HG03469 (cell line): Measurements from ENCODE around the gene THOC6.

Experiments used
- ATAC-seq: cut with Tn5 transposase; IDR thresholded peaks from one replicate; pipeline ENCODE4 v1.9.1; 2021; ENCODE audit warnings: mild to moderate bottlenecking, moderate library complexity, moderate number of reproducible peaks; ENCODE audit not compliant: unreplicated experiment

Gene THOC6

DNA sequence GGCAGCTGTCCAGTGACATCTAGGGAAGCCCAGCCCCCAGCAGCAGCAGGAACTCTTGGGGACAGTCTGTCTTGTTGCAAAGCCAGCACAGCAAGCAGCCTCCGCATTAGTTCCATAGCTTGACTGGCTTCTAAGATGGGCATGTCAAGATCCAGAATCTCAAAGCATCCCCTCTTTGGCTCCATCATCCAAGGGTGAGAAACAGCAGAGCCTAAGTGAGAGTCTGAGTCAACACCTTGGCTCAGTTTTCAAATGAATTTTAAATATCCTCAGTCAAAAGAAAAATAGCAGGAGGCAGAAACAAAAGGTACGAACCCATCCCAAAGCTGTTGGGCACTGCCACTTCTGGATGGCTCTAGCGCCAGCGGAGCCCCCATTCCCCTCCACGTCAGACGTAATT, 8.9 kb upstream of the THOC6 start:
- no peak for ATAC-seq

GRCh38 chr16:3015865-3016521, 7.8 kb upstream of the THOC6 start:
- no peak for ATAC-seq

- no peak for ATAC-seq
Observed at GRCh38 chr16:3017344-3017743, 6.5 kb upstream of the THOC6 start.

DNA sequence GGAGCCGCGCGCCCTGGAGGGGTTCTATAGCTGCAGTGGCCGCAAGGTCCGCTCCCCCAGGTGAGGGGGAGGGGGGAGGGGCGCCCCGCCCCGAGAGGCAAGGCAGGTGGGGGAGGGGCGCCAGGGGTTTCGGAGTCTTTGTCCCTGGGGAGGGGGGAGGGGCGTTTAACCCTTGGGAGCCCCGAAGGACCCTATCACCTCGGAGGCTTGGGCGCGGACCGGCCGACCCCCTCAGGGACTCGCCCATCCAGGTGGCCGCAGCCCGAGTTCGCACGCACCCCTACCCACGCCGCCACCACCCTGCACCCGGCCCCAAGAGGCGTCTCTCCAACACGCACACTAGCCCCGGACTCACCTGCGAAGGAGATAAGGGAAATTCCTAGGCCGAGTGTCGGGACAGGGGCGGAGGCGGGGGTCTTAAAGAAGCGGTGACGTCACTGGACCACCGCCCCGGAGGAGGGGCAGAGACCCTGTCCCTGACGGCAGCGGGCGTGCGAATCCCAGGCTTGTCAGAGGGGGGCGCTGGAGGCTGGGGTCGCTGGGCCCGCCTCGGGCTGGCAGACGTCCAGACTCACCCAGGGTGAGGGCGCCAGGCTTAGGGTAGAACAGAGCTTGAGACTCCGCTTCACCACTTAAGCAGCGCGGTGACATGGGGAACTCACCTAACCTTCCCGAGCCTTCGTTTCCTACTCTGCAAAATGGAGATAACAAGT, 5.9 kb upstream of the THOC6 start, which contains the start of gene CLDN6:
TSS of gene CLDN6 (minus strand) at position 390 of the 713 bp plus-strand sequence. CDS start 2,162 bp downstream, outside the sequence.
- ATAC-seq: no peak

GRCh38 chr16:3019594-3020246, 4.1 kb upstream of the THOC6 start:
- ATAC-seq: no peak

DNA sequence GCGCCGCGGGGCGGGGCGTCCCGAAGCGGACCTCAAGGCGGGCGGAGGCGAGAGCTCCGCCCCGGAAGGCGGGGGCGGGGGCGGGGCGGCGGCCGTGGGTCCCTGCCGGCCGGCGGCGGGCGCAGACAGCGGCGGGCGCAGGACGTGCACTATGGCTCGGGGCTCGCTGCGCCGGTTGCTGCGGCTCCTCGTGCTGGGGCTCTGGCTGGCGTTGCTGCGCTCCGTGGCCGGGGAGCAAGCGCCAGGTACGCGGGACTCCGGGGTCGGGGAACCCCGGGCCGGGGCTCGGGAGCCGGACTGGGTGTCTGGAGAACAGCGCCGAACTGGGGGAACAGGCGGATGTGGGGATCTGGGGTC, 3.6 kb upstream of the THOC6 start, which contains the start of gene TNFRSF12A:
TSS of gene TNFRSF12A (plus strand) at position 122 of the 357 bp plus-strand sequence. CDS start at position 152, 30 bp downstream.
- ATAC-seq: no peak

DNA sequence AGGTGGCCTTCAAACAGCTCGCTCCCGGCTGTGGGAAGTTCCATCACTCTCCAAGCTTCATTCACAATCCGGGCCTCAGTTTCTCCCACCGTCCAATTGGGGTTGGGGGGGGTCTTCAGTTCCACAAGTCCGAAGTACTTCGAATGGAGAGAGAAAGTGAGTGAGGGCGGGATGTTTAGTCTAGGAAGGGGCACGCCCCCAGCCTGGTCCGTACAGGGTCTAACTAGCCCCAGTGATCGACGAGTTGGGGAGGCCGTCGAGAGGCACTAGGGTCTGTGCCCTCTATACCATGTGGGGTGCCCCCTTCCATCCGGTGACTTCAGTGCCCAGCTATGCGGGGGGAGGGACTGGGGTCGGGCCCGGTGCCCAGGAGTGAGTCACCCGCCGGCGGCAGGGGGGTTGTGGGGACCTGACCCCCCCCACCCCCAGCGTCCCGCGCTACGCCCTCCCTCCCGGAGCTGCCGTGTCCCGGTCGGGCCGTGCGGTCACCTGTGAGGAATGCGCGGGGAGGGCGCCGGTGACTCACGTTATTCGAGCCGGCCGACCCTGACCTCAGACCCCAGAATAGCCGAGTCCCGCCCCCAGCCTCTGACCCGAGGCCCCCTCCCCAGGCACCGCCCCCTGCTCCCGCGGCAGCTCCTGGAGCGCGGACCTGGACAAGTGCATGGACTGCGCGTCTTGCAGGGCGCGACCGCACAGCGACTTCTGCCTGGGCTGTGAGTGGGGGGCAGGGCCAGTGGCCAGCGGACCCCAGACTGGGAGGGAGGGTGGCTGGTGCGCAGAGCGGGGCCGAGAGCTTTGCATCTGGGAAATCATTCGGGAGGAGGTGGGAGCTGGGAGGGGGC, 3.0 kb upstream of the THOC6 start:
- ATAC-seq: no peak

GRCh38 chr16:3021449-3022207, 2.2 kb upstream of the THOC6 start:
- no peak for ATAC-seq

GRCh38 chr16:3022208-3022683, 1.6 kb upstream of the THOC6 start:
- no peak for ATAC-seq

DNA sequence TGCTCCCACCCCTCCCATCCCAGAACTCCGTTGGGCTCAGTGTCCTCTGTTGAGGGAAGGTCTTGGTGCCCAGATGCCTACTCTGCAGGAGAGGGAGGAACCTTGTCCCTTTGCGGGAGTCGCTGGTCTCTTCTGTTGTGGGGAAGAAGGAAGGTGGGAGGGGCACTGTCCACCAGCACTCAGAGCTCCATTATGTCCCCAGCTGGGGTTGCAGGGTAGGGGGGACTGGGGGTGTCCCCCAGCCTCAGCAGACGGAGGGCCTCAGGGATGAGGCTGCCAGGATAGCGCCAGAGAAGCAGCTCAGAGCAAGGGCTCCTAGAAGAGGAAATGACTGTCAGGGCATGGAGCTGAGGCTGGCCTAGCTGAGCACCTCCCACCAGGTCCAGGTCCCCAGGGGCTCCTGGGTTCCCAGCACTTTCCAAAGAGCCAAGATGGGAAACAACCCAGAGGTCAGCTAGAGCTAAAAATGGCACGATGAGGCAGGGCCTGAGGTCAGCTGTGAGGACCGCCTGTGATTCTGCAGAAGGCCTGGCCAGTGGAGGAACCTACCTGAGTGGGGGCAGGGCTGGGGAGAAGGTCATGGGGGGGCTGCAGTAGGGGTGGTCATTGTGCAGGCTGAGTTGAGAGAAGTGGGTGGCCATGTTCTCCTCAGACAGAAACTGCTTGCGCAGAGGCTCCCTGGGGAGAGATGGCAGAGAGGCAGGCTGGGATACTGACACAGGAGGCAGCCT, 986 bp upstream of the THOC6 start:
- ATAC-seq: no peak

DNA sequence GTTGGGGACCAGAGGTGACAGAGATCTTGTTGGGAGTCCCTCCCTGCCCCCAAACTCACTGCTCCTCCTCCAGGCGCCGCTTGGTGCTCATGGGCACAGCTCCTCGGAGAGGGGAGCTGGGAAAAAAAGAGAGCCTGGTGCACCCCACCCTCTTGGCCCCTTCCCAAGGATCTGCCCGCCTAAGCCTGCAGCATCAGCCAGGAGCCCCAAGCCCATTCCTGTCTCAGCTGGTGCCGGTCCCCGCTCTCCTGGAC, 493 bp upstream of the THOC6 start:
- ATAC-seq: no peak

GRCh38 chr16:3025032-3026002, 1.5 kb downstream of the THOC6 start:
- ATAC-seq: no peak

DNA sequence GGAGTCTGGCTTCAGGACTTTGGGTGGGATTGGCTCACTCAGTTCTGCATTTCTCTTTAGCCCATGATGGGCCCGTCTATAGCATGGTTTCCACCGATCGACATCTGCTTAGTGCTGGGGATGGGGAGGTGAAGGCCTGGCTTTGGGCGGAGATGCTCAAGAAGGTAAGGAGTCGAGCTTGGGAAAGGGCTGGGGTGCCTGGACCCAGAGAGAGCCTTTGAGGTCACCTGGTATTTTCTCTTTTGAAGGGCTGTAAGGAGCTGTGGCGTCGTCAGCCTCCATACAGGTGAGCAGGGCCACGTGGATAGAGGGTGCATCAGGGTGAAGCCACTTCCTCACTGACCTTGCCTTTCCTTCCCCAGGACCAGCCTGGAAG, 2.2 kb downstream of the THOC6 start:
- no peak for ATAC-seq

- no peak for ATAC-seq
Observed at GRCh38 chr16:3026609-3027488, 3.0 kb downstream of the THOC6 start.

DNA sequence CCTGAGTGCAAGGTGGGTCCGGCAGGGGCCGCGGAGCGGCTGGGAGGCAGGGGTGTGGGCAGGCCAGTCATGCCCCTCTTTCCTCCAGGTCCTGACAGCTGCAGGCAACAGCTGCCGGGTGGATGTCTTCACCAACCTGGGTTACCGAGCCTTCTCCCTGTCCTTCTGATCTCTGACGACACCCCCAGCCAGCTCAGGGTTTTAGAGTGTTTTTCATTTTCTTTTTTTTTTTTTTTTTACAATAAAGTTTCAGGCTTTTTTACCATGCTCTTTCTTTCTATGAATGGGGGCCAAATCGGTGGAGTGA, 3.6 kb downstream of the THOC6 start:
- ATAC-seq: no peak

- ATAC-seq: no peak
Observed at GRCh38 chr16:3027983-3028715, 4.3 kb downstream of the THOC6 start.

GRCh38 chr16:3028716-3029319, 5.0 kb downstream of the THOC6 start:
- no peak for ATAC-seq
